ENCODE results near the gene INPP5D.
"Not testable (repeated sequence)": the region's sequence is repeated elsewhere in the genome, so short reads cannot be mapped to it uniquely, and the experiment has no call there.

INPP5D gene

DNA sequence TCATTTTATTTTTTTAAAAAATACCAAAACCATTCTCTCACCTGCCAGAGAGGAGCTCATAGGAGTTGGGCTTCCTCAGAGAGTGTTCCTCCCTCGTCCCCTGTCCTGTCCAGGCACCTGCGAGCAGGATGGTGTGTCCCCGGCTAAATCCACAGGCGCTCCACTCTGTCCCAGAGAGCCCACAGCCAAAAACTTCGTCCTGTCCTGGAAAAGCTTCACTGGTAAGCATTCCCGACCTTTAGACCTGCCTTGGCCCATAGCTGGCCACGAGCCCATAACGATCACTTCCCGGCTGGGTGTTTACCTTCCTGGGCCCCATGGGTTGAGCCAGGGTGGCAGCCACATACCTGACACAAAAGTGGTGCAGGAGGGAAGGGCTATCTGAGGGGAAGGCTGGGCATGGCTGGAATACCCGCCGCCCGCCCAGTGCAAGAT, 47.1 kb upstream of the INPP5D start, which contains the start of gene NGEF:
Gene NGEF, minus strand, starts transcription at position 230 of the 435 bp plus-strand sequence. CDS start 38,366 bp downstream, outside the sequence.
- Histone ChIP-seq H3K36me3 (no peaks in the 10 kb centered on the region), H3K9me3 (no peaks in the 10 kb centered on the region), H3K4me1 (ENCODE audit: control insufficient read depth in 1 of 2, insufficient read depth in 1 of 2, low read depth in 1 of 2, low read length in 1 of 2) (no peaks in the 10 kb centered on the region), H3K4me3 (ENCODE audit: low read depth in 1 of 2, low read length in 1 of 2) (no peak within 1 kb of the TSS), H3K27me3 (peaks cover 17% of the 10 kb centered on the region), H3K27ac (no peak within 1 kb of the TSS)
- TF ChIP-seq, protein P1, sequence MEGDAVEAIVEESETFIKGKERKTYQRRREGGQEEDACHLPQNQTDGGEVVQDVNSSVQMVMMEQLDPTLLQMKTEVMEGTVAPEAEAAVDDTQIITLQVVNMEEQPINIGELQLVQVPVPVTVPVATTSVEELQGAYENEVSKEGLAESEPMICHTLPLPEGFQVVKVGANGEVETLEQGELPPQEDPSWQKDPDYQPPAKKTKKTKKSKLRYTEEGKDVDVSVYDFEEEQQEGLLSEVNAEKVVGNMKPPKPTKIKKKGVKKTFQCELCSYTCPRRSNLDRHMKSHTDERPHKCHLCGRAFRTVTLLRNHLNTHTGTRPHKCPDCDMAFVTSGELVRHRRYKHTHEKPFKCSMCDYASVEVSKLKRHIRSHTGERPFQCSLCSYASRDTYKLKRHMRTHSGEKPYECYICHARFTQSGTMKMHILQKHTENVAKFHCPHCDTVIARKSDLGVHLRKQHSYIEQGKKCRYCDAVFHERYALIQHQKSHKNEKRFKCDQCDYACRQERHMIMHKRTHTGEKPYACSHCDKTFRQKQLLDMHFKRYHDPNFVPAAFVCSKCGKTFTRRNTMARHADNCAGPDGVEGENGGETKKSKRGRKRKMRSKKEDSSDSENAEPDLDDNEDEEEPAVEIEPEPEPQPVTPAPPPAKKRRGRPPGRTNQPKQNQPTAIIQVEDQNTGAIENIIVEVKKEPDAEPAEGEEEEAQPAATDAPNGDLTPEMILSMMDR (IDR thresholded peaks at IDR 0.05), result no peak

- H3K36me3 ChIP-seq, result no peaks in the 10 kb centered on the region
- no peaks in the 10 kb centered on the region for H3K9me3 ChIP-seq
- no peak overlapping the region for H3K4me3 ChIP-seq (ENCODE audit: low read depth in 1 of 2, low read length in 1 of 2)
- no peaks in the 10 kb centered on the region for H3K4me1 ChIP-seq (ENCODE audit: control insufficient read depth in 1 of 2, insufficient read depth in 1 of 2, low read depth in 1 of 2, low read length in 1 of 2)
- H3K27ac ChIP-seq, result no peak overlapping the region
- TF ChIP-seq, protein P1 (IDR thresholded peaks at IDR 0.05), result no peak
- peaks cover 17% of the 10 kb centered on the region for H3K27me3 ChIP-seq
Observed at GRCh38 chr2:233013650-233014049, 46.5 kb upstream of the INPP5D start.

DNA sequence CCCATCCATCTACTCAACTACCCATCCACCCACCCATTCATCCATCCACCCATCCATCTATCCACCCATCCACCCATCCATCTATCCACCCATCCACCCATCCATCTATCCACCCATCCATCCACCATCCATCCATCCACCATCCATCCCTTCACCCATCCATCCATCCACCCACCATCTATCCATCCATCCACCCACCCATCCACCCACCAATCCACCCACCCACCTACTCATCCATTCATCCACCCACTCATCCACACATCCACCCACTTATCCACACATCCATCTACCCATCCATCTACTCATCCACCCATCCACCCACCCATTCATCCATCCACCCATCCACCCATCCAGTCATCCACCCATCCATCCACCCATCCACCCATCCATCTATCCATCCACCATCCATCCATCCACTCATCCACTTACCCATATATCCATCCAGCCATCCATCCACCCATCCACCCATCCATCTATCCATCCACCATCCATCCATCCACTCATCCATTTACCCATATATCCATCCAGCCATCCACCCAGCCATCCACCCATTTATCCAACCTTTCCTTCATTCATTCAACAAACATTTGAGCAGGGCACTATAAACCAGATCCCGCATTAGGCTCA, 45.0 kb upstream of the INPP5D start:
- no peaks in the 10 kb centered on the region for H3K36me3 ChIP-seq
- no peak overlapping the region for H3K4me3 ChIP-seq (ENCODE audit: low read depth in 1 of 2, low read length in 1 of 2)
- H3K4me1 ChIP-seq (ENCODE audit: control insufficient read depth in 1 of 2, insufficient read depth in 1 of 2, low read depth in 1 of 2, low read length in 1 of 2), result no peaks in the 10 kb centered on the region
- H3K9me3 ChIP-seq, result no peaks in the 10 kb centered on the region
- H3K27ac ChIP-seq, result no peak overlapping the region
- H3K27me3 ChIP-seq, result peaks cover 17% of the 10 kb centered on the region
- TF ChIP-seq, protein P1 (IDR thresholded peaks at IDR 0.05), result no peak

DNA sequence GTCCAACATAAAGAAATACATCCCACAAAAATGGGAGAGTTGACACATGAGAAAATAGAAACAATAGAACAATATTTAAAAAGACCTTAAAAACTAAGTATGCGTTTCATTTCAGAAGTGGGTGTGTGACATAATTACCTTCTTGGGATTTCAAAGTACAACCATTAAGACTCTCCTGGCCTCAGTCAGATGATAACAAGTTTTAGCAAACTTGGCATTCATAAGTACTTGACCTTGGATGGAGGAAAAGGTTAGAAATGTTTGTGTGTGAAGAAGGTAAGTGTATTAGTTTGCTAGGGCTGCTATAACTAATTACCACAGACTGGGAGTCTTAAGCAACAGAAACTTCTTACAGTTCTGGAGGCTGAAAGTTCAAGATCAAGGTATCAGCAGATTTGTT, 42.2 kb upstream of the INPP5D start:
- TF ChIP-seq, protein P1 (IDR thresholded peaks at IDR 0.05), result no peak
- Histone ChIP-seq H3K4me3 (ENCODE audit: low read depth in 1 of 2, low read length in 1 of 2) (no peak overlapping the region), H3K9me3 (no peaks in the 10 kb centered on the region), H3K4me1 (ENCODE audit: control insufficient read depth in 1 of 2, insufficient read depth in 1 of 2, low read depth in 1 of 2, low read length in 1 of 2) (no peaks in the 10 kb centered on the region), H3K27ac (no peak overlapping the region), H3K36me3 (no peaks in the 10 kb centered on the region), H3K27me3 (peaks cover 2% of the 10 kb centered on the region)

DNA sequence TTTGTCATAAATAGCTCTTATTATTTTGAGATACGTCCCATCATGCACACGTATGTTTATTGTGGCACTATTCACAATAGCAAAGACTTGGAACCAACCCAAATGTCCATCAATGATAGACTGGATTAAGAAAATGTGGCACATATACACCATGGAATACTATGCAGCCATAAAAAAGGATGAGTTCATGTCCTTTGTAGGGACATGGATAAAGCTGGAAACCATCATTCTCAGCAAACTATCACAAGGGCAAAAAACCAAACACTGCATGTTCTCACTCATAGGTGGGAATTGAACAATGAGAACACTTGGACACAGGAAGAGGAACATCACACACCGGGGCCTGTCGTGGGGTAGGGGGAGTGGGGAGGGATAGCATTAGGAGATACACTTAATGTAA, 40.5 kb upstream of the INPP5D start:
- not testable (repeated sequence) for H3K4me1 ChIP-seq (ENCODE audit: control insufficient read depth in 1 of 2, insufficient read depth in 1 of 2, low read depth in 1 of 2, low read length in 1 of 2); H3K4me3 ChIP-seq (ENCODE audit: low read depth in 1 of 2, low read length in 1 of 2); H3K9me3 ChIP-seq; H3K27me3 ChIP-seq; H3K36me3 ChIP-seq; H3K27ac ChIP-seq

DNA sequence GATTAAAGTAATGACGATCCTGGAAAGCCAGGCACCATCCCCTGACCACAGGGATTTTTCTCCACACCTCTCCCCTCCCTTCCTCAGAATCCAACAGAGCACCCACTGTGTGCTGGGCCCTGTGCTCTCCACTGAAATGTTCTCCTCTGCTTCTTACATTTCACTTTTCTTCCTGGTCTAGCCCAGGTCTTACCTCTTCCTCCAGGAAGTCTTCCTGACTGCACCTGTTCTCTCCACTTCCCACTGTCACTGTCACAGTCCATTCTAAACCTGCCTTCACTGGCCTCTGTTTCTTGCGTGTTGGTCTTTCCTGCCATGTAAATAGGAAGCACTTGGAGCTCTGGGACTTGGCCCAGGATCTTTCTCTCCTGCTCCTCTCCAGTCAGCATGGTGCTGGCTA, 39.7 kb upstream of the INPP5D start:
- H3K27ac ChIP-seq, result no peak overlapping the region
- H3K27me3 ChIP-seq, result no peaks in the 10 kb centered on the region
- TF ChIP-seq, protein P1 (IDR thresholded peaks at IDR 0.05), result no peak
- H3K4me3 ChIP-seq (ENCODE audit: low read depth in 1 of 2, low read length in 1 of 2), result no peak overlapping the region
- no peaks in the 10 kb centered on the region for H3K4me1 ChIP-seq (ENCODE audit: control insufficient read depth in 1 of 2, insufficient read depth in 1 of 2, low read depth in 1 of 2, low read length in 1 of 2)
- H3K36me3 ChIP-seq, result no peaks in the 10 kb centered on the region
- no peaks in the 10 kb centered on the region for H3K9me3 ChIP-seq
